Ectodermal cell (in vitro differentiated cells): ENCODE results near the gene ARL15.
"Not testable (repeated sequence)": the region's sequence is repeated elsewhere in the genome, so short reads cannot be mapped to it uniquely, and the experiment has no call there.

Experiments used
- H3K27ac ChIP-seq: 2 replicates; pipeline ENCODE4 v1.7.0; 2013; ENCODE audit warnings: mild to moderate bottlenecking, low read depth, low read length; ENCODE audit not compliant: insufficient read depth, poor library complexity, severe bottlenecking
- H3K27me3 ChIP-seq: 2 replicates; pipeline ENCODE4 v1.7.0; 2013; ENCODE audit warnings: mild to moderate bottlenecking, low read length; ENCODE audit not compliant: insufficient read depth, control insufficient read depth, poor library complexity, severe bottlenecking
- H3K36me3 ChIP-seq: one replicate; pipeline ENCODE4 v1.7.0; 2013; ENCODE audit warnings: low read length; ENCODE audit not compliant: control insufficient read depth, insufficient read depth
- H3K4me1 ChIP-seq: one replicate; pipeline ENCODE4 v1.7.0; 2013; ENCODE audit warnings: low read length; ENCODE audit not compliant: control insufficient read depth, insufficient read depth
- H3K4me3 ChIP-seq: 2 replicates; pipeline ENCODE4 v1.7.0; 2013; ENCODE audit warnings: low read depth, low read length, control low read depth; ENCODE audit not compliant: insufficient read depth
- H3K9me3 ChIP-seq: 2 replicates; pipeline ENCODE4 v1.7.0; 2013; ENCODE audit warnings: mild to moderate bottlenecking, low read length, moderate library complexity; ENCODE audit not compliant: control insufficient read depth
- WGBS, 2 experiments: methylation state at CpG; one replicate each; pipeline ENCODE4 v1.1.7; 2013; ENCODE audit warnings: missing lambda C conversion rate in 2 of 2; 5-methylcytosine and 5-hydroxymethylcytosine counted together

Gene ARL15

DNA sequence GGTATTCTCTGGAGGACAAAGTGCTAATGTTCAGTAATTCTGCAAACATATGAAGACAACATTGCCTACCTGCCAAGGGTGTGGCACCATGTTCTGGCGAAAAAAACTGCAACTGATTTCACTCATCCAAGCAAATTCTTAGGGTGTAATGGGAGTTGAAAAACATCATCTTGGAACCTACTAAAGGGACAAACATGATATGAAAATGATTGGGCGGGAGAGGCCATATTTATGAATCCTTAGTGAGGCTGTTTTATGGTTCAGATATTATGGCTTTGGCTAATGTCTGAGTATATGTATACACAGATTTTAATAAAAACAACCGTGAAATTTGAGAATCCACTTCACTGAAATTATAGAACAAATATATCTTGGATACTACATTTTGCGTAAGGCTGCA, 225.7 kb downstream of the ARL15 start:
- H3K36me3 ChIP-seq = no peaks in the 10 kb centered on the region
- H3K9me3 ChIP-seq = no peaks in the 10 kb centered on the region
- no peak overlapping the region for H3K27ac ChIP-seq
- 95 to 100% methylated on average over 4 of the region's 4 CpGs for whole genome bisulfite sequencing, 2 experiments
- no peak overlapping the region for H3K4me3 ChIP-seq
- H3K4me1 ChIP-seq = no peaks in the 10 kb centered on the region
- no peaks in the 10 kb centered on the region for H3K27me3 ChIP-seq

DNA sequence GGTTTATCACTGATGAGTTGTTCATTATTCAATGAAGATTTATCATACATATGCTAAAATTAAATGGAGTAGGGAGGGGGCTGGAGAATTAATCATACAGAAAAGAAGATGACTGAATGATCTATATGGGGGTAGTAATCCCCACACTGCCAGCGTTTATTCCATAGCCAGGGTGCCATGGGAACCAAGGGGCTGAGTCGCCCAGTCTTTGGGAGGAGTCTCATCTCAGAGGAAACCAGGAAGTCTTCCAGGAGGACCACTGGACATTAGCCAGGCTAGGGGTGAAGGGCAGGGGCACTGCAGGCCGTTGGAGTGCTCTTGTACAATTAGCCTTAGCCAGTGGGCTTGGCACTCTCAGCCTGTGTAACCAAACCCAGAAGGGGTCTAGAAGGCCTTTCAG, 226.5 kb downstream of the ARL15 start:
- no peaks in the 10 kb centered on the region for H3K9me3 ChIP-seq
- 79 to 85% methylated on average over 3 of the region's 3 CpGs for WGBS, 2 experiments

DNA sequence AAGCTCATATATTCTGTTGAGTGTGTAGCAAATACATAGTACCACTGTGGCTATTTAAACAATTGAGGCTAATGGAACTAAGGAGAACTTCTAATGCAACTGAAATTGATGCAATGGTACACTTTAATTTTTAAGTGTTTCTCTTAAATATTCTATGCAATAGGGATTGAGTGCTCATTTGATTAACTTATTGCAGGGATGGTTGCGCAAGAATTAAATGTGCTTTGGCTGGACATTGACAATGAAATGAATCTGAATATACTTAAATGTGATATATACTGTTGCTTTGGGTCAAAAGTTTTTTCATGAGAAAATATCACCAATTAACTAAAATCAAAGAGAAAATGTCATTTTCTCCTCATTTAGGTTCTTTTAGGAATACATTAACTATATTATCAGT, 227.1 kb downstream of the ARL15 start:
- Histone ChIP-seq H3K27ac (no peak overlapping the region), H3K27me3 (no peaks in the 10 kb centered on the region), H3K4me1 (no peaks in the 10 kb centered on the region), H3K4me3 (no peak overlapping the region), H3K9me3 (no peaks in the 10 kb centered on the region), H3K36me3 (no peaks in the 10 kb centered on the region)
- 100% methylated on average over 1 of the region's 1 CpG for WGBS, 2 experiments

More for the DNA sequence above, 226.5 kb downstream of the ARL15 start:
- Histone ChIP-seq H3K4me3 (no peak overlapping the region), H3K4me1 (no peaks in the 10 kb centered on the region), H3K27me3 (no peaks in the 10 kb centered on the region), H3K36me3 (no peaks in the 10 kb centered on the region), H3K27ac (no peak overlapping the region)

DNA sequence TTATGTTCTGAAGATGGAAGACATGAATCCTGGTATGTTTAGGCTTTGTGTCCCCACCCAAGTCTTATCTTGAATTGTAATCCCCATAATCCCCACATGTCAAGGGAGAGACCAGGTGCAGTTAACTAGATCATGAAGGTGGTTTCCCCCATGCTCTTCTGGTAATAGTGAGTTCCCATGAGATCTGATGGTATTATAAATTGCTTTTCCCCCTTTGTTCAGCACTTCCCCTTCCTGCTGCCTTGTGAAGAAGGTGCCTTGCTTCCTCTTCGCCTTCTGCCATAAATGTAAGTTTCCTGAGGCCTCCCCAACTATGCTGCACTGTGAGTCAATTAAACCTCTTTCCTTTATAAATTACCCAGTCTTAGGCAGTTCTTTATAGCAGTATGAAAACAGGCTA, 229.0 kb downstream of the ARL15 start:
- 95 to 96% methylated on average over 1 of the region's 1 CpG for WGBS, 2 experiments
- H3K9me3 ChIP-seq = no peaks in the 10 kb centered on the region
- H3K36me3 ChIP-seq = no peaks in the 10 kb centered on the region
- no peak overlapping the region for H3K27ac ChIP-seq
- H3K4me1 ChIP-seq = no peaks in the 10 kb centered on the region
- H3K4me3 ChIP-seq = no peak overlapping the region
- H3K27me3 ChIP-seq = no peaks in the 10 kb centered on the region

DNA sequence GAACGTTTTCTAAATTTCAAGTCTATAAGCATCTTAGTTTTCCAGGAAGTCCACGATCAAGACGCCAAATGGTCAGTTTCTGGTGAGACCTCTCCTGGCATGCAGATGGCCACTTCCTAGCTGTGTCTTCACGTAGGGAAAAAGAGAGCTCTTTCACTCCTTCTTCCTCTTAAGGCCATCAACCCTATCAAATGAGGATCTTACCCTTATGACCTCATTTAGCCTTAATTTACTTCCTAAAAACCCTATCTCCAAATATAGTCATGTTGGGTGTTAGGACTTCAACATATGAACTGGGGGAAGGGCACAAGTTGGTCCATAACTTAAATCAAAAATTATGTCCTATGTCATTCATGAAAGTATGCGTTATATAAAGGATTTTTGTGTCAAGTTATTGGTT, 229.5 kb downstream of the ARL15 start:
- no peaks in the 10 kb centered on the region for H3K27me3 ChIP-seq
- no peaks in the 10 kb centered on the region for H3K4me1 ChIP-seq
- no peak overlapping the region for H3K27ac ChIP-seq
- H3K9me3 ChIP-seq = no peaks in the 10 kb centered on the region
- WGBS, 2 experiments = 93 to 96% methylated on average over 4 to 5 of the region's 5 CpGs
- H3K36me3 ChIP-seq = no peaks in the 10 kb centered on the region
- H3K4me3 ChIP-seq = no peak overlapping the region

DNA sequence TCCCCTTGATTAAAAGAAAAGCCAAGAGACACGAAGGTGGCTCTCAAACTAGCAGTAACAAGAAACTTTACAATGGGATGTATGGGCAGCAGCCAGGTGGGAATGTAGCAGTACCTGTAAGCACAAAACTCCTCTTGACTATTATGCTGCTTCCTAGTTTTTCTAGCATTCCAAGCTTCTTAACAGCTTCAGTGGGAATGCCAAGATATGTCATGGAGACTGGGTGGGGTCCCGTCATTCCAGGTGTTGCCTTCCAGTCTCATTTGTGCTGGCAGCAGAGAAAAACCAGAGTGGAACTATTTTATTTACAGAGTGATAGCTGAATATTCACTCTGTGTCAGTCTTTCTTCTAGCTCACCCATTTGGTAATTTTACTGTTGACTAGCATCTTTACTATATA, 236.6 kb downstream of the ARL15 start:
- Histone ChIP-seq H3K27ac (no peak overlapping the region), H3K4me3 (no peak overlapping the region), H3K9me3 (no peaks in the 10 kb centered on the region), H3K4me1 (no peaks in the 10 kb centered on the region), H3K36me3 (no peaks in the 10 kb centered on the region), H3K27me3 (no peaks in the 10 kb centered on the region)
- 85 to 96% methylated on average over 2 of the region's 2 CpGs for WGBS, 2 experiments

DNA sequence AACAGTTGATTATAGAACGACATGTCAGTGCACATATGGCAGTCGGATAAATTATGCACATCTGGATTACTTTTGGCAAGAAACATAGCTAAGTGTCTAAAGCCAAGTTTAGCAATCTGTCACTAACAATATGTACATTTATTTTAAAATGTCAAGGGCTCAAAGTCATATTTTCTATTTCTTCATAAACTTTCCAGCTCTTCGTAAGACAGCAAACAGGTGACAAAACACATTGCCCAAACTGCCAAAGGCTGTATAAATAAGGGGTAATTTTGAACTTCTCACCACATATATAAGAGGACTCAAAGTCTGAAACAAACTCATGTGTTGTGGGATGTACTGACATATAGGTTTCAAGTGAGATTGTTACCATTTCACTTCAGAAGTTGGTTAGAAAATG, 237.2 kb downstream of the ARL15 start:
- Histone ChIP-seq H3K4me1 (peaks cover 5% of the 10 kb centered on the region), H3K27ac (no peak overlapping the region), H3K36me3 (no peaks in the 10 kb centered on the region), H3K27me3 (no peaks in the 10 kb centered on the region), H3K4me3 (no peak overlapping the region), H3K9me3 (no peaks in the 10 kb centered on the region)
- 99 to 100% methylated on average over 2 to 3 of the region's 3 CpGs for WGBS, 2 experiments

DNA sequence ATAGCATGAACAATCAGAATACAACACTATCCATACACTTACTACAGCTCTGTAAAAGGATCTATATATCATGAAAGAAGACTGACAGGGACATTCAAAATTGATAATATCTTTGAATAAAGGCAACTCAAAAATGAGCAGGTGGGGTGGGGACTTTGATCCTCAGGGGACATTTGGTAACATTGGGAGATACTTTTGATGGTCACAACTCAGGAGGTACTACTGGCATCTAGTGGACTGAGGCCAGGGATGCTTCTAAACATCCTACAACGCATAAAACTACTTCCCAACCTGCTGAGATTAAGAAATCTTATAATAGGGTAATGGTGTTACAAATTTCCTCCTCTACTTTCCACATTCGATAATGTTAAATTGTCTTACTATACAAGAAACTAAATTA, 243.9 kb downstream of the ARL15 start:
- H3K27me3 ChIP-seq = no peaks in the 10 kb centered on the region
- H3K4me1 ChIP-seq = peaks cover 7% of the 10 kb centered on the region
- H3K4me3 ChIP-seq = no peak overlapping the region
- WGBS, 2 experiments = 83% methylated on average over 1 of the region's 2 CpGs; no CpG with 5 or more reads in 1 of the 2 experiments
- H3K36me3 ChIP-seq = no peaks in the 10 kb centered on the region
- no peaks in the 10 kb centered on the region for H3K9me3 ChIP-seq
- H3K27ac ChIP-seq = no peak overlapping the region

DNA sequence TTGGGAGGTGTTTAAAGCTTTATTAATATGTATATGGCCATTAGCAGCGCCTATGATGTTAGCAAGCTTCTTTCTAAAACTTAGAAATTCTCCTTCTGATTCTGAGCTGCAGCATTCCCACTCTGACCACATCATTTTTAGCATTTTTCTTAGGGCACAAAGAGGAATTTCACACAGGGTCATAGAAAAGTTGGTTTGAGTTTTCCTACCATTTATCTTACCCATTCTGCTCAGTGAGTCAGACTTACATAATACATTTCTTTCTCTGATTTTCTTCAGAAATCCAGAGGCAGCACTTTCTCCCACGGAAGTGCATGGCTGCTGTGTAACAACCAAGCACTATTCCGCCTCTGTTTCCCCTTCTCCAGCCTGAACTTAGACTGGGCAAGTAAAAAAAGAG, 246.6 kb downstream of the ARL15 start:
- Histone ChIP-seq H3K27me3 (no peaks in the 10 kb centered on the region), H3K27ac (no peak overlapping the region), H3K36me3 (no peaks in the 10 kb centered on the region), H3K4me1 (peaks cover 7% of the 10 kb centered on the region), H3K9me3 (no peaks in the 10 kb centered on the region), H3K4me3 (no peak overlapping the region)
- 94 to 95% methylated on average over 3 of the region's 3 CpGs for WGBS, 2 experiments

DNA sequence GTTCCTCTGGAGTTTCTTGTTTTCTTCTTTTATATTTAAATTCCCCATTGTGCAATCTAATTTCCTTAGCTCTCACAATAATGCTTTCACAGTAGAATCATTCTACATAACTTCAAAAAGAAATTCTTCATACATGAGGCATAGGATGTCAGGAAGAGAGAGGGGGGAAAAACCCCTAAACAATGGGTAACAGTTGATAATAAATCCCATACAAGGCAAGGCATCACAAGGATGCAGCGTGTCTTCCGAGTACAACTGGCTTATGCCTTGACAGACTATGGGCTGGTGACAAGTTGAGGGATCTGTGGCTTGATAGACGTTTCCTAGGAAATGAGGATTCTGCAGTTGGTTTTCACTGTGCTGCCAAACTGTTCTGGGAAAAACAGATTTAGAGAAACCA, 247.4 kb downstream of the ARL15 start:
- no peaks in the 10 kb centered on the region for H3K36me3 ChIP-seq
- peaks cover under 1% of the 10 kb centered on the region for H3K4me1 ChIP-seq
- H3K27ac ChIP-seq = no peak overlapping the region
- no peak overlapping the region for H3K4me3 ChIP-seq
- H3K9me3 ChIP-seq = no peaks in the 10 kb centered on the region
- 82 to 84% methylated on average over 3 of the region's 3 CpGs for WGBS, 2 experiments
- H3K27me3 ChIP-seq = no peaks in the 10 kb centered on the region

DNA sequence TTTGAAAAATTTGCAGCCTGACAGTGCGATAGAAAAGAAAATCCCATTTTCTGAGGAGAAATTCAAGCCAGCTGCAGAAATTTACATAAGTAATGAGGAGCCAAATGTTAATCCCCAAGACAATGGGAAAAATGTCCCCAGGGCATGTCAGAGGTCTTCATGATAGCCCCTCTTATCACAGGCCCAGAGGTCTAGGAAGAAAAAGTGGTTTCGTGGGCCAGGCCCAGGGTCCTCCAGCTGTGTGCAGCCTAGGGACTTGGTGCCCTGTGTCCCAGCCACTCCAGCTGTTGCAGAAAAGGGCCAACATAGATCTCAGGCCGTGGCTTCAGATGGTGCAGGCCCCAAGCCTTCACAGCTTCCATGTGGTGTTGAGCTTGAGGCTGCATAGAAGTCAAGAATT, 249.5 kb downstream of the ARL15 start:
- WGBS, 2 experiments = 87 to 93% methylated on average over 3 of the region's 3 CpGs
- not testable (repeated sequence) for H3K27me3 ChIP-seq, H3K9me3 ChIP-seq, H3K4me1 ChIP-seq, H3K27ac ChIP-seq, H3K4me3 ChIP-seq, H3K36me3 ChIP-seq
